ENCODE measurements around the gene COL8A2.

DNA sequence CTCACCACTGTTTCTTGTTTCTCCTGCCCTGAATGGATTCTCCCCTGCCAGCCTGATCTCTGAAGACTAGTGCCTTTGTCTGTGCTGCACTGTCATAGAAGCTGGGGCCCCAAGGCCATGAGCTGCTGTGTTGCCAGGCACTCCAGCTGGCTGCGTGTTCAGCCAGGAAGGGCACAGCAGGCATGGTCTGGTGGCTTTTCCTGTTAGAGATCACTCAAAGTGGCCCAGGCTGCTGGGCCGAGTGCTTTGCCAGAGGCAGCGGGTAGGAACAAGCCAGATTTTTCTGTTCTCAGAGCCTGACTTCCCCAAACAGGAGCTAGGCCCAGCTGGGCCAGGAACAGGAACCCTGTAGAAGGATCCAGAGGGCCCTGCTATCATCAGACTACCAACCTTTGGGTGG lies 31.1 kb downstream of the COL8A2 start:
- TF ChIP-seq, protein P1, sequence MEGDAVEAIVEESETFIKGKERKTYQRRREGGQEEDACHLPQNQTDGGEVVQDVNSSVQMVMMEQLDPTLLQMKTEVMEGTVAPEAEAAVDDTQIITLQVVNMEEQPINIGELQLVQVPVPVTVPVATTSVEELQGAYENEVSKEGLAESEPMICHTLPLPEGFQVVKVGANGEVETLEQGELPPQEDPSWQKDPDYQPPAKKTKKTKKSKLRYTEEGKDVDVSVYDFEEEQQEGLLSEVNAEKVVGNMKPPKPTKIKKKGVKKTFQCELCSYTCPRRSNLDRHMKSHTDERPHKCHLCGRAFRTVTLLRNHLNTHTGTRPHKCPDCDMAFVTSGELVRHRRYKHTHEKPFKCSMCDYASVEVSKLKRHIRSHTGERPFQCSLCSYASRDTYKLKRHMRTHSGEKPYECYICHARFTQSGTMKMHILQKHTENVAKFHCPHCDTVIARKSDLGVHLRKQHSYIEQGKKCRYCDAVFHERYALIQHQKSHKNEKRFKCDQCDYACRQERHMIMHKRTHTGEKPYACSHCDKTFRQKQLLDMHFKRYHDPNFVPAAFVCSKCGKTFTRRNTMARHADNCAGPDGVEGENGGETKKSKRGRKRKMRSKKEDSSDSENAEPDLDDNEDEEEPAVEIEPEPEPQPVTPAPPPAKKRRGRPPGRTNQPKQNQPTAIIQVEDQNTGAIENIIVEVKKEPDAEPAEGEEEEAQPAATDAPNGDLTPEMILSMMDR (IDR thresholded peaks at IDR 0.05; ENCODE audit: insufficient read depth, low read length) = no peak
- TF ChIP-seq, protein P2, sequence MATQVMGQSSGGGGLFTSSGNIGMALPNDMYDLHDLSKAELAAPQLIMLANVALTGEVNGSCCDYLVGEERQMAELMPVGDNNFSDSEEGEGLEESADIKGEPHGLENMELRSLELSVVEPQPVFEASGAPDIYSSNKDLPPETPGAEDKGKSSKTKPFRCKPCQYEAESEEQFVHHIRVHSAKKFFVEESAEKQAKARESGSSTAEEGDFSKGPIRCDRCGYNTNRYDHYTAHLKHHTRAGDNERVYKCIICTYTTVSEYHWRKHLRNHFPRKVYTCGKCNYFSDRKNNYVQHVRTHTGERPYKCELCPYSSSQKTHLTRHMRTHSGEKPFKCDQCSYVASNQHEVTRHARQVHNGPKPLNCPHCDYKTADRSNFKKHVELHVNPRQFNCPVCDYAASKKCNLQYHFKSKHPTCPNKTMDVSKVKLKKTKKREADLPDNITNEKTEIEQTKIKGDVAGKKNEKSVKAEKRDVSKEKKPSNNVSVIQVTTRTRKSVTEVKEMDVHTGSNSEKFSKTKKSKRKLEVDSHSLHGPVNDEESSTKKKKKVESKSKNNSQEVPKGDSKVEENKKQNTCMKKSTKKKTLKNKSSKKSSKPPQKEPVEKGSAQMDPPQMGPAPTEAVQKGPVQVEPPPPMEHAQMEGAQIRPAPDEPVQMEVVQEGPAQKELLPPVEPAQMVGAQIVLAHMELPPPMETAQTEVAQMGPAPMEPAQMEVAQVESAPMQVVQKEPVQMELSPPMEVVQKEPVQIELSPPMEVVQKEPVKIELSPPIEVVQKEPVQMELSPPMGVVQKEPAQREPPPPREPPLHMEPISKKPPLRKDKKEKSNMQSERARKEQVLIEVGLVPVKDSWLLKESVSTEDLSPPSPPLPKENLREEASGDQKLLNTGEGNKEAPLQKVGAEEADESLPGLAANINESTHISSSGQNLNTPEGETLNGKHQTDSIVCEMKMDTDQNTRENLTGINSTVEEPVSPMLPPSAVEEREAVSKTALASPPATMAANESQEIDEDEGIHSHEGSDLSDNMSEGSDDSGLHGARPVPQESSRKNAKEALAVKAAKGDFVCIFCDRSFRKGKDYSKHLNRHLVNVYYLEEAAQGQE (IDR thresholded peaks at IDR 0.05; ENCODE audit: insufficient replicate concordance, low read depth) = no peak
- TF ChIP-seq POLR2AphosphoS5 (IDR thresholded peaks at IDR 0.05; ENCODE audit: low read depth) (no peak), SPI1 (IDR thresholded peaks at IDR 0.05; ENCODE audit: borderline replicate concordance, low read depth) (no peak)
